GM18873 (cell line): ENCODE measurements around the gene TP63.
"Not testable (repeated sequence)": the region's sequence is repeated elsewhere in the genome, so short reads cannot be mapped to it uniquely, and the experiment has no call there.

ENCODE experiments used
- ATAC-seq: cut with Tn5 transposase; IDR thresholded peaks from one replicate; pipeline ENCODE4 v1.9.1; 2021; ENCODE audit warnings: mild to moderate bottlenecking, moderate library complexity, moderate number of reproducible peaks; ENCODE audit not compliant: unreplicated experiment, low FRiP score

The TP63 gene

DNA sequence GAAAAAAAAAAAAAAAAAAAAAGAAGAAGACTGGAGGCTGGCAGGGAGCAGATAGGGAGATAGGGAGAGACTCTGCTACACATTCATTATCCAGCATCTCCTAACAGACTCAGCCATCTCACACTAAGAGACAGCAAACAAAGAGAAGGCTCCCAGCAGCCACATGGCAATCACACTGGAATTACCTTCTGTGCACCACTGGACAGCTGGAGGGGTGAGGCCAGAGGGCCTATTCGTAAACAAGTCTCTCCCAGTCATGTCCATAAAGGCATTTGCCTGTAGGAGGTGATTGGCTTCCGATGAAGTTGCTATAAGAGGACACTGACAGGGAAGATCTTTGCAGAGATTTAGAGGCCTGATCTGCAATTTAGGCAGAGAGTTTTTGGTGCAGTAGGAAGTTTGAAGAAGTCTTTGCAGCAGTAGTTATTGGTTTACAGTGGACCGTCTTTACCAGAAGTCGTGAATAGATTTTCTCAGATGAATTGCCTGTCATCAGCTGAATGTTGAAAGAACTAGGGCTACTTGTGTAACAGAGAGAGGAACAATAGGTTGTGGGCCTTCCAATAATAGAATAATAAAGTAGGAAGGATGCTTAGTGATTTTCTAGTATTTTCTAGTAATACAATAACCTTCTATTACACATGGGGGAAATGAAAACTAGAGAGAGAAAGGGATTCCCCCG, 89.7 kb downstream of the TP63 start:
- ATAC-seq = no peak

DNA sequence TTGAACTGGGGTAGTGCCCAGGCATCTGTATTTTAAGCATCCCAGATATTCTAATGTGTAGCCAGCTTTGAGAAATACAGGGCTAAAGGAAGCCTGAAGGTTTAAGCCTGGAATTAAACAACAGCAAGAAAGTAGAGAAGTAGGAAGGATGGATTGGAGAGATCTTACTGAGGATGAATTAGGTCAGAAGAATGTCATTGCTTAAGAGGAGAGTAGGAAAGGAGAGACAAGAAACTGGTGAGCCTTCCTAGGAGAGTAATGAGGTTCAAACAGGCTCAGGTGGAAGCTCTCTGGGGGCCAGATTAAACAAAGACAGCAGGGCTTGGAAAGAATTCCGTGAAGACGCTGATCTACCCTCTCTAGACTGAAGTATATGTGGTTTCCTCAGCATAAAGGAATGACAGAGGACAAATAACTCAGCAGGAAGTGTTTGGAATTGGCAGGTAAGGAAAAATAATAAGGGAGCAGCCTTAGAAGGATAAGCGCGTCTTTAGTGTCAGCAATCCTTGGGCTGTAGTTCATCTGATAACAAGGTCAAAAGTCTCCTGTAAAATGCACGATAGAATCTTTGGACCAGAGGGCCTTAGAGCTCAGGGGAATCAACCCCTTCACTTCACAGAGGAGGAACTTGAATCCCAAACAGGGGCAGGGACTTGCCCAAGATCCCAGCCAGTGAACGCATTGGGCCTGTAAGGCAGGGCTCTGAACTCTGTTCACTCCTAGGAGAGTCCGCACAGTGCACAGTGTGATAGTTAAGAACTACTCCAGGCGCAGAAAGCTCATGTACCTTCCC, 90.9 kb downstream of the TP63 start:
- ATAC-seq = no peak

DNA sequence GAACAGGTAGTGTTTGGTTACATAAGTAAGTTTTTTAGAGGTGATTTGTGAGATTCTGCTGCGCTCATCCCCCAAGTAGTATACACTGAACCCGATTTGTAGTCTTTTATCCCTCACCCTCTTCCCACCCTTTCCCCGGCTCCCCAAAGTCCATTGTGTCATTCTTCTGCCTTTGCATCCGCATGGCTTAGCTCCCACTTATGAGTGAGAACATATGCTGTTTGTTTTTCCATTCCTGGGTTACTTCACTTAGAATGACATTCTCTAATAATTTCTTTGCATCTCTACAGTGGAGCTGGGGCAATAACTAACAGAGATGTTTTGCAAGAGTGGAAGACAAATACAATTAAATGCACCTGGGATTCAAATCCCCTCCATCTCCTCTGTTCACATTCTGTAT, 93.2 kb downstream of the TP63 start:
- no peak for ATAC-seq

DNA sequence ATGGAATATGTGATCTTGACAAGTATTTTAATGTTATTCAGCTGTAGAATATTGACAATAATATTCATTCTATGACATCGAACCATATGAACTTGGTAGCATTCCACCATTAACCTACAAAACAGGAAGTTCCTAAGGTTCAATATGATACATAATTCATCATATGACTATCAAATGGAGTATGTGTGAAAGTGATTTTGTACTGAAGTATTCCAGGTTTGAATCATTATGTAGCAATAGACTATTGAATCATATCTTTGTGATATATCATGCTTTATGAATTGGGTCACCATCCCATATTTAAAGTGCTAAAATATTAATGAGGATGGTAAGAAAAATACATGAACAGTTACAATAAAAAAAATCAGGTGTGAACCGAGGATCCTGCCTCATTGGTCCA, 95.1 kb downstream of the TP63 start:
- ATAC-seq = no peak

DNA sequence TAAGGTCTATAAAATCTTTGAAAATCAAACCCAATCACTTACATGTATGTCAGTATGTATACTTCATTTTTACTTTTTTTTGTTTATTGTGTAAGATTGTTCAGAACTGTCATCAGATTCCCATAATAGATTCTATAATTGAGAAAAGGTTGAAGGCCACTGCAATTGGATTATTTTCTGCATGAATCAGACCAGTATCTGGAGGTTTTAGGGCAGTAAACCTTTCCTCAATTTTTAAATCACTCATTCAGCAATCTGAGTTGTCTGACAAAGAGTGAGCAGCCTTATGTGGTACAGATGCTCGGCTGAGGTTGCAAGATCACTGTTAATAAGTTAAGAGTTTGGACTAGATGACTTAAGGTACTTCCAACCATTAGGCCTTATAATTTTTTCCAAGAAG, 96.0 kb downstream of the TP63 start:
- no peak for ATAC-seq

DNA sequence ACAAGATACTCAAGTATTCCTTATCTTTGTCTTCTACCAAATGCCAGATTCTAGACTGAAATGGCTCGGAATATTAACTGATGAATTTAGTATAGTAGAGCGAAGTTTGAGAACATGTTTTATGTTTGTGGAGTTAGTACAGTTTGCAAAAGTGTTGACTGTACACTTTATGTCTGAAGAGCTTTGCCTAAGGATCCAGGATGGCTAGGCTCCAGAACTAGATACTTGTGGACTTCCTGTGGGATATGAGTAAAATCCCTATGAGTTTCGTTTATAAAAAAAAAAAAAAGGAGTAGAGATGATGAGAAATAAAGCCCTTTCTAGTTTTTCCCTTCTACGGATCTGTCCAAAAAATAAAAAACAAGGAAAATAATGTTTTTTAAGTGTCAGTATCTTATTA, 96.7 kb downstream of the TP63 start:
- ATAC-seq = no peak

DNA sequence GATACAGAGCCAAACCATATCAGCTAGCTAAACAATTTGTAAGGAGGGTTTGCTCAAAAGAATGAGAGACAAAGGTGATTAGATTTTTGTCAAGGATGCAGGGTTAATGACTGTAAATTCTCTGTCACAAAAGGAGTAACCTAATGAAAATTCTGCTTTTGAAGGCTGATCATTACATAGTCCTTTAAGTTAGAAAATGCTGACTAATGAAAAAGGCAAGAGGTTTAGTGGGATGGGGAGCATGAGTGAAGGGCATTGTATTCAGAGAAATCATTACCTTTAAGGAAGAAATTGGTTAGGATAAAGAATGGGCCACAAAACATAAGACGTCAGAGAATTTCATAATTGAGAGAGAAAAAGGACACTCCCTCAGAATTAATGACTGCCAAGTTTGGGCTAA, 97.7 kb downstream of the TP63 start:
- ATAC-seq = no peak

DNA sequence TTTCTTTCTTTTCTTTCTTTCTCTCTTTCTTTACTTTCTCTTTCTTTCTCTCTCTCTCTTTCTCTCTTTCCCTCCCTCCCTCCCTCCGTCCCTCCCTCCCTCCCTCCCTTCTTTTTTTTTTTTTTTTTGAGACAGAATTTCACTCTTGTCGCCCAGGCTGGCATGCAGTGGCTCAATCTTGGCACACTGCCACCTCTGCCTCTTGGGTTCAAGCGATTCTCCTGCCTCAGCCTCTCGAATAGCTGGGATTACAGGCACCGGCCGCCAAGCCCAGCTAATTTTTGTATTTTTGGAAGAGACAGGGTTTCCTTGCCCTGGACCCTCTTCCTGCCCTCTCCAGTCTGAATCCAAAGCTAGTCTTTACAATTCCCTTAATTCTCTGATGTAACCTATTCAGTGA, 102.9 kb downstream of the TP63 start:
- ATAC-seq = no peak

DNA sequence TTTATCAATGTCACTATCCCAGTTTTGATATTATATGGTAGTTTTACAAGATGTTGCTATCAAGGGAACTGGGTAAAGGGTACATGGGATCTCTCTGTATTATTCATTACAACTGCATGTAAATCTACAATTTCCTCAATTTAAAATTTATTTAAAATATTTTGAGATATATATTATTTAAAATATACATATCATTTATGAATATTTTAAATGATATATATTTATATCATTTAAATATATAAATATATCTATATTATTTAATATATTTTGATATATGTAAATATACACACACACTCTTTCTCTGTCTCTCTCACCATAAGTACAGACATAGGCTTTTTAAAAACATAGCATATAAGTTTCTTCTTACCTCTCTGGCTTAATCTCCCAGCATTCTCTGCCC, 104.7 kb downstream of the TP63 start:
- no peak for ATAC-seq

DNA sequence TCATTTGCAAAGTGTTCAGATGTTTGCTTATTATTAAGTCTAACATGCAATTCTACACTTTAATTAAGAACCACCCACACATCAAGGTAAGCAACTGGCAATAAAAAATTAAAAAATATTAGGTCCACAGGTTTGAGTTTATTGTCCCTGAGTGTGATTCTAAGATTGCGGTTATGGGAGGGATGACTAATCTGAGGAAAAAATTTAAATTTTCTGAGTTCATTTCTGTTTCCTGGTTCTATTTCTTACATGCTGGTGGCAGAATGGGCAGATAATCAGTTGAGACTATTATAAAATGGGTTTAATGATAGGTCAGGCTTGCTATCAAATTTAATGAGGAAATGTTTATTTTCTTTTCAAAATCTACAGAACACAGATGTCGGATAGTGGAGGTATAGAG, 105.9 kb downstream of the TP63 start:
- no peak for ATAC-seq

DNA sequence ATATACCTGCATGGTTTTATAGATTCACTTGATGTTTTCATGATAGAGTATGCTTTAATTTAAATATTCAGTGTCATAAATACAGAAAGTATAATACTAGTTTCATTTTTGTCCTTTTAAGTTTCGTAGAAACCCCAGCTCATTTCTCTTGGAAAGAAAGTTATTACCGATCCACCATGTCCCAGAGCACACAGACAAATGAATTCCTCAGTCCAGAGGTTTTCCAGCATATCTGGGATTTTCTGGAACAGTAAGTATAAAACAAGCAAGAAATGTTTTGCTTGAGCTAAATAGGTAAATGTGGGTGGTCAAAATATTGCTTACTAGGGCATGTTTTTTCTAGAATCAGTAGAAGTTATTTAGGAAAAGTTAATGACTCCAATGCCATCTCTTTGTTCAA, 106.4 kb downstream of the TP63 start:
- ATAC-seq = no peak

DNA sequence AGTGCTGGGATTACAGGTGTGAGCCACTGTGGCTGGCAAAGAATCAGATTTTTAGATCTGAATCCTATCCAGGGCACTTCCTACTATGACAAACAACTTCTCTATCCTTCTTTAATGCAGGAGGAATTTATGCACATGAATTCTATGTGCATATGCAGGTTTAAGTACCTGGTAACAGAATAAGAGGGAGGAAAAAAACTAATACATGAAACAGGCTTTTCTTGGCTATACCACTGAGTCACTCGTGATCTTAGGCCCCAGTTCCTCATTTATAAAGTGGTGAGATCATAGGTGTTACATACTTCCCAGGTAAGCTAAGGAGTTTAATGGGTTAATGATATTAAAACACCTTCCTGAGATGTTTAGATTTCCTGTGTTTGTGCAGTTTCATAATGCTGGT, 108.2 kb downstream of the TP63 start:
- no peak for ATAC-seq

DNA sequence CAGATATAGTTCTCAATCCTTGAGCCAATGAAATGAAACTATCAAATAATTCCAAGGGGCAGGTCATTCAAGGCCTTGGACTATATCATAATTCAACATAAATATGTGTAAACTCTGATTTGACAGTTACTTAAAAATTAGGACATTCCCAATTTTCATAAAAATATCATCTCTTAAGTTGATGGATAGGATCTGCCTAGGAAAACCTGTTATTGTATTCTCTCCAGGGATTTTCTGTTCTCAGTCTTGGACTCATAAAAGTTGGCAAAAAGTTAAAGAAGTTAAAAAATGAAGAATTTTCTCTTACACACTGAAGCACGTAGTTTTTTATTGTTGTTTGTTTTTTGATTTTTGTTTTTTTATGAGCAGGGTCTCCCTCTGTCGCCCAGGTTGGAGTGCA, 109.0 kb downstream of the TP63 start:
- no peak for ATAC-seq

DNA sequence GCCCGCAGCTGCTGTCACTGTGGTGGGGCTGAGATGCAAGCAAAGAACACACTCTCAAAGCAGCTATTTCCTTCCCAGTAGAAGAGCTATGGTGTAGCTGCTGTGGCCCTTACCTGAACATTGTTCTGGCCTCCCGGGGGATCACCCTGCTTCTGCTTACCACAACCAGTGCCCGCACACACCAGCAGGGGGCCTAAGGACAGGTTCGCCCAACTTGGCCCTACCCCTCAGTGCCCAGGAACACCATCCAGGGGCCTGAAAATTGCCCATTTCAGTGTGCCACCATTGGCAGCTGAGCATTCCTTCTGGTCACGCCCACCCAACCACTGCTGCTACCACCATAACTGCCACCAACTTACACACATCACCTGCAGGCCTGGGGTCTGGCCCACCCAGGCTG, 113.0 kb downstream of the TP63 start:
- no peak for ATAC-seq

DNA sequence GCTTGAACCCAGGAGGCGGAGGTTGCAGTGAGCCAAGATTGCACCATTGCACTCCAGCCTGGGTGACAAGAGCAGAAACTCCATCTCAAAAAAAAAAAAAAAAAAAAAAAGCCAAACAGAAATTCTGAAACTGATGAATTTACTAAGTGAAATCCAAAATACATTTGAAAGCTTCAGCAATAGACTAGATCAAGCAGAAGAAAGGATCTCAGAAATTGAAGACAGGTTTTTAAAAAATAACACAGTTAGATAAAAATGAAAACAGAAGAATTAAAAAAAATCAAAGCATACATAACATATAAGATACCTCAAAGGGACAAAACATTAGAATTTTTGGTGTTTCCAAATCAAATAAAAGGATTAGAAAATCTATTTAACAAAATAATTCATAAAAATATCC, 114.4 kb downstream of the TP63 start:
- no peak for ATAC-seq

DNA sequence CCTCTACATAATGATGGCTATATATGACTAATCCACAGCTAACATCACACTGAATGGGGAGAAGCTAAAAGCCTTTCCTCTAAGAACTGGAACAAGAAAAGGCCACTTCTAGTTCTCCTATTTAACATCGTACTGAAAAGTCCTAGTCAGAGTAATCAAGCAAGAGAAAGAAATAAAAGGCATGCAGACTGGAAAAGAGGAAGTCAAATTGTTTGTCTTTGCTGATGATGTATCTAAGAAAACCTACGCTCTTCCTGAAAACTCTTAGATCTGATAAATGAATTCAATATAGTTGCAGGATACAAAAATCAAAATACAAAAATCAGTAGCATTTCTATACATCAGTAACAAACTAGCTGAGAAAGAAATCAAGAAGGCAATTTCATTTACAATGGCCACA, 116.9 kb downstream of the TP63 start:
- ATAC-seq = no peak

DNA sequence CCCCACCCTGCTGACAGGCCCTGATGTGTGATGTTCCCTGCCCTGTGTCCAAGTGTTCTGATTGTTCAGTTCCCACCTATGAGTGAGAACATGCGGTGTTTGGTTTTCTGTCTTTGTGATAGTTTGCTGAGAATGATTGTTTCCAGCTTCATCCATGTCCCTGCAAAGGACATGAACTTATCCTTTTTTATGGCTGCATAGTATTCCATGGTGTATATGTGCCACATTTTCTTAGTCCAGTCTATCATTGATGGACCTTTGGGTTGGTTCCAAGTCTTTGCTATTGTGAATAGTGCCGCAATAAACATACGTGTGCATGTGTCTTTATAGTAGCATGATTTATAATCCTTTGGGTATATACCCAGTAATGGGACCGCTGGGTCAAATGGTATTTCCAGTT, 119.8 kb downstream of the TP63 start:
- not testable (repeated sequence) for ATAC-seq

DNA sequence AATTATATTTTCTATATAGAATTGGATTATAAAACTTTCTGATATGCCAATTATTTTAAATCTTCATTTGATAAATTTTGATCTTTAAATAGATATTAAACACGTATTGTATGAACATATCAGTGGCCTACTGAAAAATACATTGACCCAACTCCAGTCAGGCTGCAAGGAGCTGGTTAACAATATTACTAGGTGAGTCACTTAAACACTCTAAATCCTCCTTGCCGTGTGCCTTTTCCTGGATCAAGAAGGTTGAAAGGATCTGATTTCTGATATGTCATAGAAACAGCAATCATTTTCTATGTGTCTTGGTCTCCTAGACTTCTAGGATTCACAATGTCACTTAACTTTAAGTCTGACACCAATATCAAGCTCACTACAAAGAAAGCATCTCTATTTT, 123.2 kb downstream of the TP63 start:
- no peak for ATAC-seq

DNA sequence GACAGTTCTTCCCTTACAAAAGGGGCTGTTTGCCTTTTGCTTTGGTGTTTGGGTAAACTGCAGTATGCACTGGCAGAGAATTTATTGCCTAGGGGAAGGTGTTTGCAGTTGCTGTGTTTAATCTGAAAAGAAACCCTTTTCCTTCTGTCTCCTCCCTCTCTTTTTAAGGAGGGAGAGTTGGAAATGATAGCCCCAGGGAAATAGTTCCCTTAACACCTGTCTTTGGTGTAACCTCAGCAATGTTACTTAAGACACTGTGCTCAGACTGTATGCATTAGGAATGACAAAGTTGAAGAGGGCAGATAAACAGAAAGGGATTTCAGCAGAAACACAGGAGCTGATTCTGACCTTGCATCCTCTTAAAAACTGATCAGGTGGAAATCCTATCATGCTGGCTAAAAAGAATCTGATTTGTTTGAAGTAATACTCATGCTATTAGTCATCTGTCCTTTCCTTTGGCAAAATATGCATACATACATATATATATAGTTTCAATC, 125.4 kb downstream of the TP63 start:
- ATAC-seq = no peak

DNA sequence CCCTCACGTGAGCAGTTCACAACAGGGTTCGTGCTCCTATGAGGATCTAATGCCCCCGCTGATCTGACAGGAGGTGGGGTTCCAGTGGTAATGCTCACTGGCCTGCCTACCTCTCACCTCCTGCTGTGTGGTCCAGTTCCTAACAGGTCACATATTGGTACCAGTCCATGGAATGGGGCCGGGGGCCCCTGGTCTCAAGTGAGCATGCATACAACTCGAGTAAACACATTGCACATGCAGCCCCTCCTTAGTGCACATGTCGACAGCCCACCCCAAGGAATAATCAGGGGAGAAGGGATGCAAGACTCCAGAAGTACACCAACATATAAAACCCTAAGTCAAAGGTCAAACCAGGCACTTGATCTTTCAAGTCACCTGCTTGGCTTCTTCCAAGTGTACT, 127.0 kb downstream of the TP63 start:
- no peak for ATAC-seq

DNA sequence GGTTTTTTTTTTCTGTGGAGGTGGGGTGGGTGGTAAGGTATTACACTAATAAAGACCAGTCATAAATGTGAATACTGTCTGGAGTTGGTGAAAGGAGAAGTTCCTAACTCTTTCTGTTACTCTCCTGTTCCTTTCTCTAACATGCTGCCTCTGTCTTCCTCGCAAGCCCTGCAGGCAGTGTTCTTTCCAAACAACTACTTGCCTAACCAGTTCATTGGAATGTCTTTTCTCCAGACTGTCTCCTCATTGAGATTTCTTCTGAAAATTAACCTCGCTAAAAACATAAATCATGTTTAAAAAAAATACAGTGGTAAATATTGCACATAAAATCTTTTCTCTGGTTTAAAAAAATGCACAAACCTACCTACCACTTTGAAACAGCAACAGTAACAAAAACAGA, 135.2 kb downstream of the TP63 start:
- ATAC-seq = no peak

DNA sequence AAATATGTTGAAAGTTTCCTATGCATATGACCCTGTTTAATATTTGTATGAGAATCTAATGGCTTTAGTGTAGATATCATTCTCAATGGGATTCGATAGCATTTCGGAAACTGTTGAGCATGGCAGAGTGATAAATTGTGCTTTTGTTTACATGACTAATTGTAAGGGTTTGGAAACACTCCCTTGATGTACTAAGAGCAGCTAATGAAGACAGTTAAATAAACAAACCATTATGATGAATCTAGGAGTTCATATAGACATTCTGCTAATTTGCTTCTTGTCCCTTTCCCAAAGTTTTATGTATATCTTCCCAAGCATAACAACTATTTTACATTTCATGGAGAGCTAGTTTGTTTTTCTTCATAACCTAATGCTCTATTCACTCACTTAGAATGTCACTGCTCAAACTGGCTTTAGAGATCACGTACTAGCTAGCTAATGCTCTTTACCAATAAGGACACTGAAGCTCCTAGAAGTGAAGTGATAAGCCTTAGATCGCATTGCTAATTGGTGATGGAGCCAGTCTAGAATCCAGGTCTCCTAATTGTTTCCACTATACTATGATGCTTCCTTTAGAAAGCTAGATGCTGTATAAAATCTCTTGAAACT, 140.8 kb downstream of the TP63 start:
- no peak for ATAC-seq
